SK-N-SH treated with all-trans-retinoic acid at 6 μM for 48 hours (cell line): ENCODE results near the gene FAM200B.

Experiments
- BACH2 ChIP-seq: fragments of 250-450 bp; sonication (Bioruptor Pico); IDR thresholded peaks from 2 replicates; pipeline ENCODE4 v1.9.0; 2021; ENCODE audit warnings: mild to moderate bottlenecking, borderline replicate concordance
- POU6F1 ChIP-seq: fragments of 250-450 bp; sonication (Bioruptor Pico); IDR thresholded peaks from 2 replicates; pipeline ENCODE4 v1.8.0; 2021; ENCODE audit warnings: low read depth, mild to moderate bottlenecking, moderate library complexity, borderline replicate concordance
- PPARA ChIP-seq: fragments of 250-450 bp; sonication (Bioruptor Pico); IDR thresholded peaks from 2 replicates; pipeline ENCODE4 v1.5.0; 2020; ENCODE audit warnings: mild to moderate bottlenecking, borderline replicate concordance
- RARB ChIP-seq: fragments of 250-450 bp; sonication (Bioruptor Pico); IDR thresholded peaks from 2 replicates; pipeline ENCODE4 v1.8.0; 2021; ENCODE audit warnings: mild to moderate bottlenecking, moderate library complexity
- TOX ChIP-seq: fragments of 250-450 bp; sonication (Bioruptor Pico); IDR thresholded peaks from 2 replicates; pipeline ENCODE4 v1.8.0; 2021; ENCODE audit warnings: mild to moderate bottlenecking, moderate library complexity, borderline replicate concordance
- ZC3H10 ChIP-seq: fragments of 250-450 bp; sonication (Bioruptor Pico); IDR thresholded peaks from 2 replicates; pipeline ENCODE4 v1.5.1; 2021; ENCODE audit warnings: mild to moderate bottlenecking, moderate library complexity
- ZFP3 ChIP-seq: fragments of 250-450 bp; sonication (Bioruptor Pico); IDR thresholded peaks from 2 replicates; pipeline ENCODE4 v1.5.0; 2020; ENCODE audit warnings: mild to moderate bottlenecking, moderate library complexity
- ZFP30 ChIP-seq: fragments of 450-650 bp; formaldehyde crosslinking; IDR thresholded peaks from 2 replicates; pipeline ENCODE4 v1.5.0; 2022; ENCODE audit warnings: mild to moderate bottlenecking, moderate library complexity
- TF ChIP-seq, protein P1 (sequence below): fragments of 250-450 bp; sonication (Bioruptor Pico); IDR thresholded peaks from 2 replicates; pipeline ENCODE4 v1.8.0; 2020; ENCODE audit warnings: mild to moderate bottlenecking, moderate library complexity, borderline replicate concordance
- TF ChIP-seq, protein P2 (sequence below): fragments of 250-450 bp; sonication (Bioruptor Pico); IDR thresholded peaks from 2 replicates; pipeline ENCODE4 v1.5.1; 2020; ENCODE audit warnings: low read depth, mild to moderate bottlenecking, moderate library complexity

DNA sequence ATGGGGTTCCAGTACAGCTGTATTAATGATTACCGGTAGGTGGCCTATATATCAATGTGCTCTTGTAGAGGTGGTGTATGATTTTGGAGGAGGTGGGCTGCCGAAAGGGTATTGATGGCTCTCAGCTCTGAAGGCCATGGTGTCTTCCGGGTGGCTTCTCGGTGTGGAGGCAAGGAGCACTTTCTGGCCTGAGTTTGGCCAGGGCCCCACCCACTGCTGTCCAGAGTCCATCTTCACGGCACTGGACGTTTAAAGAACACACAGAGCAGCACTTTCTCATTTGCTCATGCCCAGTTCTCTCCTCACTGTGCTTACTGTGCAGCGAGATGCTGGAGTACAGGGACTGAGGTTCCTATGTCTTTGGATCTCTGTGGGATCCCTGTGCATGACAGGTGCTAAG is 37.3 kb downstream of the FAM200B start:
- TF ChIP-seq, protein P1, sequence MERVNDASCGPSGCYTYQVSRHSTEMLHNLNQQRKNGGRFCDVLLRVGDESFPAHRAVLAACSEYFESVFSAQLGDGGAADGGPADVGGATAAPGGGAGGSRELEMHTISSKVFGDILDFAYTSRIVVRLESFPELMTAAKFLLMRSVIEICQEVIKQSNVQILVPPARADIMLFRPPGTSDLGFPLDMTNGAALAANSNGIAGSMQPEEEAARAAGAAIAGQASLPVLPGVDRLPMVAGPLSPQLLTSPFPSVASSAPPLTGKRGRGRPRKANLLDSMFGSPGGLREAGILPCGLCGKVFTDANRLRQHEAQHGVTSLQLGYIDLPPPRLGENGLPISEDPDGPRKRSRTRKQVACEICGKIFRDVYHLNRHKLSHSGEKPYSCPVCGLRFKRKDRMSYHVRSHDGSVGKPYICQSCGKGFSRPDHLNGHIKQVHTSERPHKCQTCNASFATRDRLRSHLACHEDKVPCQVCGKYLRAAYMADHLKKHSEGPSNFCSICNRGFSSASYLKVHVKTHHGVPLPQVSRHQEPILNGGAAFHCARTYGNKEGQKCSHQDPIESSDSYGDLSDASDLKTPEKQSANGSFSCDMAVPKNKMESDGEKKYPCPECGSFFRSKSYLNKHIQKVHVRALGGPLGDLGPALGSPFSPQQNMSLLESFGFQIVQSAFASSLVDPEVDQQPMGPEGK (CRISPR knock-in tag) = no peak
- TF ChIP-seq BACH2 (CRISPR knock-in tag) = no peak
- no peak for TF ChIP-seq TOX
- TF ChIP-seq, protein P2, sequence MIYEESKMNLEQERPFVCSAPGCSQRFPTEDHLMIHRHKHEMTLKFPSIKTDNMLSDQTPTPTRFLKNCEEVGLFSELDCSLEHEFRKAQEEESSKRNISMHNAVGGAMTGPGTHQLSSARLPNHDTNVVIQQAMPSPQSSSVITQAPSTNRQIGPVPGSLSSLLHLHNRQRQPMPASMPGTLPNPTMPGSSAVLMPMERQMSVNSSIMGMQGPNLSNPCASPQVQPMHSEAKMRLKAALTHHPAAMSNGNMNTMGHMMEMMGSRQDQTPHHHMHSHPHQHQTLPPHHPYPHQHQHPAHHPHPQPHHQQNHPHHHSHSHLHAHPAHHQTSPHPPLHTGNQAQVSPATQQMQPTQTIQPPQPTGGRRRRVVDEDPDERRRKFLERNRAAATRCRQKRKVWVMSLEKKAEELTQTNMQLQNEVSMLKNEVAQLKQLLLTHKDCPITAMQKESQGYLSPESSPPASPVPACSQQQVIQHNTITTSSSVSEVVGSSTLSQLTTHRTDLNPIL (CRISPR knock-in tag) = no peak
- TF ChIP-seq RARB (CRISPR knock-in tag) = no peak
- no peak for TF ChIP-seq ZFP3 (CRISPR knock-in tag)
- TF ChIP-seq ZC3H10 = no peak
- TF ChIP-seq ZFP30 (CRISPR knock-in tag) = no peak
- TF ChIP-seq POU6F1 (CRISPR knock-in tag) = no peak
- no peak for TF ChIP-seq PPARA (CRISPR knock-in tag)
